Endodermal cell (in vitro differentiated cells): ENCODE data around the gene SCGB3A2. TPM values are rescaled to one million over a fixed set of nuclear protein-coding genes. Genes with fewer than 3 reads are reported as not detected.

Experiments
- DNase-seq: peaks from one replicate; pipeline ENCODE4 v3.0.0-alpha.2; 2017
- H3K27ac ChIP-seq: 2 replicates; pipeline ENCODE4 v1.5.1; 2013; ENCODE audit warnings: mild to moderate bottlenecking, low read depth, low read length, moderate library complexity
- H3K27me3 ChIP-seq: 2 replicates; pipeline ENCODE4 v1.6.1; 2013; ENCODE audit warnings: mild to moderate bottlenecking, low read length, moderate library complexity; ENCODE audit not compliant: insufficient read depth, control insufficient read depth, poor library complexity, severe bottlenecking
- H3K36me3 ChIP-seq: 2 replicates; pipeline ENCODE4 v1.7.0; 2013; ENCODE audit warnings: mild to moderate bottlenecking, low read length, moderate library complexity; ENCODE audit not compliant: control insufficient read depth, insufficient read depth
- H3K4me1 ChIP-seq: one replicate; pipeline ENCODE4 v1.7.0; 2013; ENCODE audit warnings: low read length; ENCODE audit not compliant: control insufficient read depth, insufficient read depth
- H3K4me3 ChIP-seq: 2 replicates; pipeline ENCODE4 v1.5.1; 2013; ENCODE audit warnings: mild to moderate bottlenecking, low read length, moderate library complexity
- H3K9ac ChIP-seq: 2 replicates; pipeline ENCODE4 v1.6.1; 2013; ENCODE audit warnings: mild to moderate bottlenecking, low read length, moderate library complexity; ENCODE audit not compliant: poor library complexity, severe bottlenecking; ENCODE audit errors: extremely low read depth
- H3K9me3 ChIP-seq: 2 replicates; pipeline ENCODE4 v1.6.1; 2013; ENCODE audit warnings: mild to moderate bottlenecking, low read length, moderate library complexity; ENCODE audit not compliant: control insufficient read depth
- H3K27ac Mint-ChIP-seq: 2 replicates; pipeline ENCODE4 v1.8.0; 2020; ENCODE audit warnings: mixed read lengths
- H3K27me3 Mint-ChIP-seq: 2 replicates; pipeline ENCODE4 v1.8.0; 2021; ENCODE audit warnings: mild to moderate bottlenecking, mixed read lengths; ENCODE audit not compliant: insufficient read depth
- H3K36me3 Mint-ChIP-seq: 2 replicates; pipeline ENCODE4 v1.8.0; 2020; ENCODE audit warnings: low read depth, mixed read lengths
- H3K4me1 Mint-ChIP-seq: 2 replicates; pipeline ENCODE4 v1.8.0; 2020; ENCODE audit warnings: mixed read lengths
- H3K4me3 Mint-ChIP-seq: 2 replicates; pipeline ENCODE4 v1.8.0; 2020; ENCODE audit warnings: mild to moderate bottlenecking, moderate library complexity, mixed read lengths
- H3K9me3 Mint-ChIP-seq: 2 replicates; pipeline ENCODE4 v1.8.0; 2020; ENCODE audit warnings: mild to moderate bottlenecking, mixed read lengths
- CTCF ChIP-seq: fragments of 200-600 bp; sonication (generic); conservative IDR thresholded peaks from 2 replicates; pipeline ENCODE4 v1.5.0; 2021; ENCODE audit warnings: antibody characterized with exemption, mild to moderate bottlenecking
- WGBS, 2 experiments: methylation state at CpG; one replicate each; pipeline versions ENCODE4 v1.1.5 to v1.1.7; 2013; ENCODE audit warnings: missing lambda C conversion rate in 2 of 2, mixed read lengths in 1 of 2; ENCODE audit not compliant: insufficient coverage in 1 of 2, insufficient read length in 1 of 2; 5-methylcytosine and 5-hydroxymethylcytosine counted together
- total RNA-seq, 2 donors: library from RNA; stranded (reverse); fragmentation: NEBNext Ultra II Directional in 1 of 2; extraction: Animal tissue kit (Norgen Biotek cat#: 25700) in 1 of 2; gene quantifications; 2 replicates in 1 of 2; 3 replicates in 1 of 2; pipeline ENCODE4 v1.2.1, GENCODE V29; 2021

The SCGB3A2 gene
- total RNA-seq, 2 donors from 2014 or later, result 1.1 to 18.7 TPM

- H3K9me3 ChIP-seq, result no peaks in the 10 kb centered on the region
- no peak overlapping the region for H3K9ac ChIP-seq
- DNase-seq, result no peak
- no peaks in the 10 kb centered on the region for H3K4me1 ChIP-seq
- Mint-ChIP-seq H3K4me1 (no peaks in the 10 kb centered on the region), H3K9me3 (no peaks in the 10 kb centered on the region), H3K27ac (no peak overlapping the region), H3K36me3 (no peaks in the 10 kb centered on the region), H3K4me3 (no peak overlapping the region), H3K27me3 (peaks cover 3% of the 10 kb centered on the region)
- H3K27me3 ChIP-seq, result no peaks in the 10 kb centered on the region
- no peak for TF ChIP-seq CTCF
- WGBS, 2 experiments, result 67 to 89% methylated on average over 1 to 2 of the region's 2 CpGs
- H3K4me3 ChIP-seq, result no peak overlapping the region
- H3K27ac ChIP-seq, result no peak overlapping the region
- no peaks in the 10 kb centered on the region for H3K36me3 ChIP-seq
Observed at GRCh38 chr5:147842869-147843268, 35.6 kb upstream of the SCGB3A2 start.

- TF ChIP-seq CTCF, result no peak
- Mint-ChIP-seq H3K4me1 (no peaks in the 10 kb centered on the region), H3K27ac (no peak overlapping the region), H3K27me3 (peaks cover 3% of the 10 kb centered on the region), H3K9me3 (no peaks in the 10 kb centered on the region), H3K4me3 (no peak overlapping the region), H3K36me3 (no peaks in the 10 kb centered on the region)
- no peaks in the 10 kb centered on the region for H3K27me3 ChIP-seq
- 87% methylated on average over 3 of the region's 3 CpGs; no CpG with 5 or more reads in 1 of the 2 experiments for WGBS, 2 experiments
- H3K27ac ChIP-seq, result no peak overlapping the region
- no peaks in the 10 kb centered on the region for H3K9me3 ChIP-seq
- DNase-seq, result no peak
- no peak overlapping the region for H3K9ac ChIP-seq
- H3K36me3 ChIP-seq, result no peaks in the 10 kb centered on the region
- H3K4me3 ChIP-seq, result no peak overlapping the region
- H3K4me1 ChIP-seq, result no peaks in the 10 kb centered on the region
Observed at GRCh38 chr5:147844846-147845245, 33.7 kb upstream of the SCGB3A2 start.

- Mint-ChIP-seq H3K4me3 (no peak overlapping the region), H3K27me3 (peaks cover 3% of the 10 kb centered on the region), H3K27ac (no peak overlapping the region), H3K4me1 (no peaks in the 10 kb centered on the region), H3K9me3 (no peaks in the 10 kb centered on the region), H3K36me3 (no peaks in the 10 kb centered on the region)
- TF ChIP-seq CTCF, result no peak
- H3K27ac ChIP-seq, result no peak overlapping the region
- WGBS, 2 experiments, result 94 to 100% methylated on average over 1 to 4 of the region's 4 CpGs
- no peaks in the 10 kb centered on the region for H3K36me3 ChIP-seq
- H3K9me3 ChIP-seq, result no peaks in the 10 kb centered on the region
- no peak overlapping the region for H3K9ac ChIP-seq
- H3K27me3 ChIP-seq, result no peaks in the 10 kb centered on the region
- no peak overlapping the region for H3K4me3 ChIP-seq
- DNase-seq, result no peak
- H3K4me1 ChIP-seq, result no peaks in the 10 kb centered on the region
Observed at GRCh38 chr5:147845618-147846017, 32.9 kb upstream of the SCGB3A2 start.
